ENCODE measurements around the gene NAA38. TPM values are rescaled to one million over a fixed set of nuclear protein-coding genes. Genes with fewer than 3 reads are reported as not detected.

NAA38 gene
- total and polyA plus RNA-seq, 7 donors: 60.8 to 148 (median 95.4) TPM

DNA sequence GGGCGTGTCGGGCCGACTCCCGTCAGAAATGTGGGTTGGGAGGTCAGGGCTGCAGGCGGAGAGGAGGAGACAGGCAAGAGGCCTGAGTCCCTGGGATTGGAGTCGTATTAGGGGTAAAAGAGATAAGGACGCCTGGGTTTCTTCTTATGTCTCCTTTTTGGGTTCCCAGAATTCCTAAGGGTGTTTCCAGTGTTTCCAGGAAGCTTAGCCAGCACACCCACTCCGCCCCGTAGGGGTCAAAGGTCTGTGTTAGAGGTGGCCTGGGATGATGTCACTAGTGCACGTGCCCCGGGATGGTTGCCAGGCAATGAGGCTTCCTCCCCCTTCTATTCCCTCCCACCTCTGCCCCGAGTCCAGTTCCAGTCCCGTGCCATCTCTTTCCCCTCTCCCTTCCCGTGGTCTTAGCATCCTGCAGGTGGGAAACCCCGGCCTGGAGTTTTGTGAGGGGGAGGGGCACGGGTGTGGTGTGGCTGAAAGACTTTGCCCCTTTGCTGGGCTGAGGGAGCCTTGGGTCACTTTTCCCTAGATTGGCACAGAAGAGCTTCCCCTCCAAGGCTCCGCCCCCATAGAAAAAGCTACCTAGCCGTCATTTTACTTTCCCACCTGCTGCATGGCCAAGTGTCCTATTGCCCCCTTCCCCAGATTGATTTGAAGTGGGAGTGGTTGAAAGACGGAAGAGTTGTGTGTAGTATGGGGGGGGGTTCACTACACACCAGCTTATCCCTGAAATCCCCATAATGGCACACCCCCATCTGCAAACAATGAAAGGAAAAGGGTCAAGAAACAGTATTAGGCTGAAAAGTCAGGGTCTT lies 20.6 kb downstream of the NAA38 start:
- TF ChIP-seq, protein P1, sequence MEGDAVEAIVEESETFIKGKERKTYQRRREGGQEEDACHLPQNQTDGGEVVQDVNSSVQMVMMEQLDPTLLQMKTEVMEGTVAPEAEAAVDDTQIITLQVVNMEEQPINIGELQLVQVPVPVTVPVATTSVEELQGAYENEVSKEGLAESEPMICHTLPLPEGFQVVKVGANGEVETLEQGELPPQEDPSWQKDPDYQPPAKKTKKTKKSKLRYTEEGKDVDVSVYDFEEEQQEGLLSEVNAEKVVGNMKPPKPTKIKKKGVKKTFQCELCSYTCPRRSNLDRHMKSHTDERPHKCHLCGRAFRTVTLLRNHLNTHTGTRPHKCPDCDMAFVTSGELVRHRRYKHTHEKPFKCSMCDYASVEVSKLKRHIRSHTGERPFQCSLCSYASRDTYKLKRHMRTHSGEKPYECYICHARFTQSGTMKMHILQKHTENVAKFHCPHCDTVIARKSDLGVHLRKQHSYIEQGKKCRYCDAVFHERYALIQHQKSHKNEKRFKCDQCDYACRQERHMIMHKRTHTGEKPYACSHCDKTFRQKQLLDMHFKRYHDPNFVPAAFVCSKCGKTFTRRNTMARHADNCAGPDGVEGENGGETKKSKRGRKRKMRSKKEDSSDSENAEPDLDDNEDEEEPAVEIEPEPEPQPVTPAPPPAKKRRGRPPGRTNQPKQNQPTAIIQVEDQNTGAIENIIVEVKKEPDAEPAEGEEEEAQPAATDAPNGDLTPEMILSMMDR (IDR thresholded peaks at IDR 0.05): no peak
- ATAC-seq: peak; percentile 9 to 29 (median 22)
- peak; percentile 90 to 95 for DNase-seq
- H3K4me3 ChIP-seq: peak overlapping the region; percentile 85
- intact Hi-C loops (cut with DNase I): no loop called here
- peaks cover 0 to 9% of the 10 kb centered on the region in 2 donors for H3K36me3 ChIP-seq (ENCODE audit: insufficient read depth in 1 of 2, low read depth in 1 of 2)
- no peaks in the 10 kb centered on the region for H3K27me3 ChIP-seq (ENCODE audit: insufficient read depth in 3 of 3, low read length in 2 of 3)
- peaks cover 41% of the 10 kb centered on the region for H3K4me1 ChIP-seq
- H3K27ac ChIP-seq: peak overlapping the region; percentile 96
- no peaks in the 10 kb centered on the region for H3K9me3 ChIP-seq
- 2% methylated on average over 19 of the region's 19 CpGs for WGBS, 3 donors

DNA sequence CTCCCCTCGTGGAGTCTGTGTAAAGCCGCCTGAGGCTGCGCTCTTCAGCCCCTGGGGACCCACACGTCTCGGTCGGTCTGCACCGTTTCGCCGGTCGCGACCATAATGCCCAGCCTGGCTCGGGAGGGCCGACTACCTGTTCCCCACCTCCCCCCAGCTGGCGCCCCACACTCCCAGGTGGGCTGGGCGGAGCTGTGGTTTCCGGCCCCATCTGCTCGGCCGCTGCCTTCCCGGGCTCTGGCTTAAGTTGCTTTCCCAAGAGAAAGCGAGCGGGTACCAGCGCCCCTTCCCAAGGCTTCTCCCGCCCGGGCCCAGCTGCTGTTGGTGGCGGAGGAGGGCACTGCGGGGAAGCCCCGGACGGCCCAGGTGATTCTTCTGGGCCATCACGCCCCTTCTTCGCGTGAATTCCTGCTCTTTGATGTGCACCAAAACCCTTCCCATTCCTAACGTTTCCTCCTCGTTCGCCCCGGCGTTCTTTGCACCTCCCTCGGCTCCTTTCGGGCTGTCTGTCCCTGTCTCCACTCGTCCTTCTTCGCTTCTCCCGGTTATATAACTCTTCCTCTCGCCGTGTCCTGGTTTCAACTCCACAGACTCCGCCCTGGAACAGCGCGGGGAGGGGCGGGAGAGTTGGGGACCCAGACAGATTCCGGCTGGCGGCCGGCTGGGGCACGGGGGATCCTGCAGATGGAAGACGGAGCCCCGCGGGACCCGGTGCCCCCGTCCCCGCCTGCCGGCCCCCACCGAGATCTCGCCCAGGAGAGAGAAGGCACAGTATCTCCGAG lies 21.4 kb downstream of the NAA38 start:
- peak overlapping the region; percentile 85 for H3K4me3 ChIP-seq
- H3K9me3 ChIP-seq: no peaks in the 10 kb centered on the region
- TF ChIP-seq, protein P1 (IDR thresholded peaks at IDR 0.05): no peak
- peaks cover 0 to 9% of the 10 kb centered on the region in 2 donors for H3K36me3 ChIP-seq (ENCODE audit: insufficient read depth in 1 of 2, low read depth in 1 of 2)
- H3K27ac ChIP-seq: peak overlapping the region; percentile 96
- H3K4me1 ChIP-seq: peaks cover 35% of the 10 kb centered on the region
- intact Hi-C loops (cut with DNase I): loop anchor here in 1 of 2 donors (2.0 kb wide), 1 partner anchor 15 kb away; no protein-coding TSS in a partner anchor
- DNase-seq (peak; percentile 71 to 82), ATAC-seq (peak; percentile 32 to 55 (median 44))
- 0% methylated on average over 48 to 61 of the region's 61 CpGs for WGBS, 3 donors
- H3K27me3 ChIP-seq (ENCODE audit: insufficient read depth in 3 of 3, low read length in 2 of 3): no peaks in the 10 kb centered on the region

GRCh38 chr17:7834957-7835813 lies 22.2 kb downstream of the NAA38 start:
- ATAC-seq (peak; percentile 79 to 83 (median 81)), DNase-seq (peak; percentile 98)
- peaks cover 0 to 4% of the 10 kb centered on the region in 2 donors for H3K36me3 ChIP-seq (ENCODE audit: insufficient read depth in 1 of 2, low read depth in 1 of 2)
- WGBS, 3 donors: 0 to 2% (median 1%) methylated on average over 40 to 69 of the region's 69 CpGs
- TF ChIP-seq, protein P1 (IDR thresholded peaks at IDR 0.05): peak; percentile 69
- H3K27ac ChIP-seq: peak overlapping the region; percentile 96
- peaks cover 27% of the 10 kb centered on the region for H3K4me1 ChIP-seq
- no peaks in the 10 kb centered on the region for H3K9me3 ChIP-seq
- H3K27me3 ChIP-seq (ENCODE audit: insufficient read depth in 3 of 3, low read length in 2 of 3): no peaks in the 10 kb centered on the region
- peak overlapping the region; percentile 85 for H3K4me3 ChIP-seq
- intact Hi-C loops (cut with DNase I): loop anchor here in 1 of 2 donors (2.0 kb wide), 1 partner anchor 16 kb away; no protein-coding TSS in a partner anchor

DNA sequence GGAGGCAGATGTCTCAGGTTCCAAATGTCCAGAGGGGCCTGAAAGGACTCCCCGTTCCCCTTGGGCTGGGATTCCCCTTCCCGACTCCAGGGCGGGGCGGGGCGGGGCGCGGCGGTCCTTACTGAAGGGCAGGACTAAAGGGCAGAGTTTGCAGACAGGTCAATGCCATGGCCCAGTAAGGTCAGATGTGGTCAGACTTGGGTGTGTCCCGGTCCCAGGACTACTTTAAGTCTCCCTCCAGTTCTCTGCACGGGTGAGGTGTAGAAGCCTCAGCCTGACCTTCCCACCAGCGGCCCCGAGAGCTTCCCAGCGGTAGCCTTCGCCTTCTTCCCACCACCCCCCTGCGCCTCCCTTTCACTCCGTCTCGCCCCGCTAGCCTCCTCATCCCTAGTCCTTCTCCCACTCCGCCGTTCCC lies 22.8 kb downstream of the NAA38 start:
- intact Hi-C loops (cut with DNase I): loop anchor here in 1 of 2 donors (2.0 kb wide), 1 partner anchor 16 kb away; no protein-coding TSS in a partner anchor
- Histone ChIP-seq H3K4me1 (peaks cover 21% of the 10 kb centered on the region), H3K4me3 (peak overlapping the region; percentile 85), H3K27me3 (ENCODE audit: insufficient read depth in 3 of 3, low read length in 2 of 3) (no peaks in the 10 kb centered on the region), H3K9me3 (no peaks in the 10 kb centered on the region), H3K36me3 (ENCODE audit: insufficient read depth in 1 of 2, low read depth in 1 of 2) (no peaks in the 10 kb centered on the region), H3K27ac (peak overlapping the region; percentile 96)
- DNase-seq (peak; percentile 73 to 81), ATAC-seq (peak; percentile 4 to 31 (median 22))
- TF ChIP-seq, protein P1 (IDR thresholded peaks at IDR 0.05): no peak
- WGBS, 3 donors: 0 to 1% (median 1%) methylated on average over 13 to 20 of the region's 20 CpGs
